Peyer's patch (tissue), 4 donors: ENCODE results near the gene RNF146. TPM values are rescaled to one million over a fixed set of nuclear protein-coding genes. Genes with fewer than 3 reads are reported as not detected.

Experiments used
- DNase-seq, 3 donors: peaks; one replicate each; pipeline ENCODE4 v3.0.0-alpha.2; 2017 to 2019
- H3K27ac ChIP-seq, 4 donors: fragments of 200-600 bp; sonication (generic); one replicate each; pipeline ENCODE4 v1.5.1; 2016 to 2019
- H3K27me3 ChIP-seq, 2 donors: fragments of 200-600 bp; sonication (generic); one replicate each; pipeline ENCODE4 v1.5.1; 2019
- H3K36me3 ChIP-seq, 3 donors: fragments of 200-600 bp; sonication (generic); one replicate each; pipeline ENCODE4 v1.5.1; 2016 to 2019
- H3K4me1 ChIP-seq, 4 donors: fragments of 200-600 bp; sonication (generic); one replicate each; pipeline ENCODE4 v1.5.1; 2016 to 2019
- H3K4me3 ChIP-seq, 4 donors: fragments of 200-600 bp; sonication (generic); 1 replicate in 3 of 4; 2 replicates in 1 of 4; pipeline ENCODE4 v1.5.1; 2016 to 2019; ENCODE audit warnings: mild to moderate bottlenecking in 1 of 4
- H3K9me3 ChIP-seq, 4 donors: fragments of 200-600 bp; sonication (generic); one replicate each; pipeline ENCODE4 v1.5.1; 2016 to 2019; ENCODE audit warnings: mild to moderate bottlenecking in 1 of 4
- CTCF ChIP-seq, 6 experiments: fragments of 450-650 bp in 4 of 6; fragments of 200-600 bp in 2 of 6; sonication (generic) in 1 of 6; IDR thresholded peaks; one replicate each; pipeline ENCODE4 v1.5.1; 2017 to 2019; ENCODE audit warnings: antibody characterized with exemption in 6 of 6, mild to moderate bottlenecking in 3 of 6, moderate library complexity in 1 of 6
- POLR2A ChIP-seq, 2 donors: fragments of 450-650 bp; IDR thresholded peaks; one replicate each; pipeline ENCODE4 v1.5.1; 2017; ENCODE audit warnings: antibody characterized with exemption in 2 of 2, mild to moderate bottlenecking in 2 of 2, moderate library complexity in 2 of 2
- total RNA-seq, 4 donors: library from RNA; depleted of rRNA; stranded (reverse); fragments of >200 nt; gene quantifications; one replicate each; pipeline ENCODE4 v1.1.0, GENCODE V29; 2016

Gene RNF146
- total RNA-seq, 4 donors from 2014 or later: 21.5 to 87.5 (median 37.7) TPM

GRCh38 chr6:127276331-127276730 lies 9.7 kb downstream of the RNF146 start:
- TF ChIP-seq CTCF (IDR thresholded peaks at IDR 0.05): no peak
- no peak for TF ChIP-seq POLR2A (IDR thresholded peaks at IDR 0.05)
- Histone ChIP-seq H3K27me3 (no peaks in the 10 kb centered on the region), H3K4me1 (no peaks in the 10 kb centered on the region), H3K27ac (no peak overlapping the region), H3K36me3 (peaks cover 0 to 11% (median 0%) of the 10 kb centered on the region in 3 donors), H3K4me3 (no peak overlapping the region), H3K9me3 (no peaks in the 10 kb centered on the region)
- DNase-seq: no peak

DNA sequence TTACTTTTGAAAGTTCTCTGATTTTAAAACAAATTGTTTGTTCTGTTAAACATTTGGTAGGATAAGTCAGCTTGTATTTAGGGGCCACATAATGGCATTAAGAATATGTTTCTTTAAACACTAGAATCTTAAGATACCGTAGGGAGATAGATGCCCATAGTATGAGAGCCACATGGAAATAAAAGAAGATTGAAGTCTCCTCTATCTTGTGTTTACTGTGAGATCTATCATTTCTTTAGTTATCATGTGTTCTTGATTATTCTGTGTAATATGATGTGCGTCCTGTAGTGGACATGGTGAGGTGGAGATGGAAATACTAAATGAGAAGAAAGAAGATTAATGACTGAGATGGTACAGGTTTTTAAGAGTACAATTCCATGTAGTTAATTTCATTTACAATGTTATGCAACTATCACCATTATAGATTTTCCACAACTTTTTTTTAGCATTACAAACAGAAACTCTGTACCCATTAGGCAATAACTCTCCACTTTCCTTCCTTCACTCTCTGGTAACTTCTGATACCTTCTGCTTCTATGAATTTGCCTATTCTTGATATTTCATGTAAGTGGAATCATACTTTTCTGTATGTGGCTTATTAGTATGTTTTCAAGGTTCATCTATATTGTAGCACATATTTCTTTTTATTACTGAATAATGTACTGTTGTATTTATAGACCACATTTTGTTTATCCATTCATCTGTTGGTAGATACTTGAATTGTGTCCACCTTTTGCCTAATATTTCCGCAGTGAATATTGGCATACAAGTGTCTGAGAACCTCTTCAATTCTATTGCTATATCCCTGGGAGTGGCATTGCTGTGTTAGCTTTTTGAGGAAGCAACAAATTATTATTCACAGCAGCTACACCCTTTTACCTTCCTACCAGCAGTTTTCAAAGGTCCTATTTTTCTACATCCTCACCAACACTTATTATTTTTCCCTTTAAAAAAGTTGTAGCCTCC lies 11.5 kb downstream of the RNF146 start:
- Histone ChIP-seq H3K4me1 (no peaks in the 10 kb centered on the region), H3K27ac (no peak overlapping the region), H3K4me3 (no peak overlapping the region), H3K36me3 (peaks cover 0 to 28% (median 0%) of the 10 kb centered on the region in 3 donors), H3K9me3 (no peaks in the 10 kb centered on the region), H3K27me3 (no peaks in the 10 kb centered on the region)
- no peak for DNase-seq
- TF ChIP-seq CTCF (IDR thresholded peaks at IDR 0.05): no peak
- no peak for TF ChIP-seq POLR2A (IDR thresholded peaks at IDR 0.05)

GRCh38 chr6:127279815-127280214 lies 13.2 kb downstream of the RNF146 start:
- no peak for TF ChIP-seq POLR2A (IDR thresholded peaks at IDR 0.05)
- TF ChIP-seq CTCF (IDR thresholded peaks at IDR 0.05): no peak

DNA sequence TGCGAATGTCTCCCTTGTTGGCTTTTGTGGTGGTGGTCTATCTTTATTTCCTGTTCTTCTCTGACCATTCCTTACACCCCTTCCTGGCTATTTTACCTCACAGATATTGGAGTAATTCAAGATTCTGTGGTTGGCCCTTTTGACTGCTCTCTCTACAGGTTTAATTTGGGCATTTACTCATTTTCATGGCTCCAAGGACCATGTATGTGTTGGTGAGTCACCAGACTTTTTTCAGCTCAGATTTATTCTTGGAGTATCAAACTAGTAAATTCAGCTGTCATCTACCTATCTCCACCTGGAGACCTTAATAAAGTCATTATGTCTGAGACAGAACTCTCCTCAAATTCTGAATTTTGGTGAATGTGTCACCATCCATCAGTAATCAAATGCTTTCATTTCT lies 15.5 kb downstream of the RNF146 start:
- no peaks in the 10 kb centered on the region for H3K4me1 ChIP-seq
- no peaks in the 10 kb centered on the region for H3K27me3 ChIP-seq
- H3K9me3 ChIP-seq: no peaks in the 10 kb centered on the region
- TF ChIP-seq CTCF (IDR thresholded peaks at IDR 0.05): no peak
- TF ChIP-seq POLR2A (IDR thresholded peaks at IDR 0.05): no peak
- DNase-seq: no peak
- no peak overlapping the region for H3K4me3 ChIP-seq
- no peak overlapping the region for H3K27ac ChIP-seq
- H3K36me3 ChIP-seq: peaks cover 0 to 52% (median 0%) of the 10 kb centered on the region in 3 donors

More at GRCh38 chr6:127279815-127280214, 13.2 kb downstream of the RNF146 start:
- peaks cover 0 to 35% (median 0%) of the 10 kb centered on the region in 3 donors for H3K36me3 ChIP-seq
- no peak for DNase-seq
- no peak overlapping the region for H3K4me3 ChIP-seq
- no peak overlapping the region for H3K27ac ChIP-seq
- no peaks in the 10 kb centered on the region for H3K4me1 ChIP-seq
- no peaks in the 10 kb centered on the region for H3K9me3 ChIP-seq
- H3K27me3 ChIP-seq: no peaks in the 10 kb centered on the region

GRCh38 chr6:127288705-127289104 lies 22.0 kb downstream of the RNF146 start:
- TF ChIP-seq POLR2A (IDR thresholded peaks at IDR 0.05) (no peak), CTCF (IDR thresholded peaks at IDR 0.05) (no peak)
- Histone ChIP-seq H3K4me3 (no peak overlapping the region), H3K4me1 (peaks cover 0 to 8% (median 0%) of the 10 kb centered on the region in 4 donors), H3K27ac (no peak overlapping the region), H3K27me3 (no peaks in the 10 kb centered on the region), H3K36me3 (peaks cover 0 to 27% (median 0%) of the 10 kb centered on the region in 3 donors), H3K9me3 (no peaks in the 10 kb centered on the region)
- no peak for DNase-seq
